ENCODE measurements around the gene FANCC. TPM values are rescaled to one million over a fixed set of nuclear protein-coding genes. Genes with fewer than 3 reads are reported as not detected.

The FANCC gene
- total and polyA plus RNA-seq, 2 of the 8 experiments (the other 6 are each of a cell fraction or from before 2014, with no cell fraction given): 7.8 to 15.2 TPM

DNA sequence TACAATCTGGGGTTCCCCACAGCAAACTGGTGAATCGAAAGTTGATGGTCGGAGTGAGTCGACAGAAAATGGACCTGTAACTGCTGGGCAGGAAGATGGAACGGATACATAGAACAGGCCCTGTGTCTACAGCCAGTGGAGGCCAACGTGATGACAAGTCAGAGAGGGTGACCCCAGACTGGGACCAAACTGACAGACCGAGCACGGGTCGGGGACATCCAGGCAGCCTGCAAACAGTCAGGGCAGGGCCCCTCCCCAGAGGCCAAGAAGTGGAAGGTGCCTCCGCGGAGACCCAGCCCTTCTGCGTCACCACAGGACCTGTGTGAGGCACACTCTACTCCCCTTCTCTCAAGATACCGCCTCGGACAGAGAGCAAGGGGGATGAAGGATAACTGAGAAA, 25.1 kb upstream of the FANCC start:
- Histone ChIP-seq H2BK20ac (ENCODE audit: low read length) (no peak overlapping the region), H3K4ac (replicated peaks; ENCODE audit: insufficient read length, low read depth, low read length) (no peak overlapping the region), H3K4me1 (replicated peaks in 1 of 4; ENCODE audit: control insufficient read depth in 3 of 4, insufficient read depth in 4 of 4, low read length in 3 of 4) (no peaks in the 10 kb centered on the region), H2BK15ac (ENCODE audit: low read length) (no peak overlapping the region), H3K56ac (replicated peaks; ENCODE audit: insufficient read length, low read depth, low read length) (no peak overlapping the region), H3K27ac (ENCODE audit: low read depth, low read length) (no peak overlapping the region), H4K8ac (ENCODE audit: extremely low read depth, insufficient read depth, low read length) (no peak overlapping the region), H2AK5ac (ENCODE audit: low read depth, low read length) (no peak overlapping the region), H3K36me3 (ENCODE audit: control insufficient read depth in 2 of 4, insufficient read depth in 4 of 4, low read length in 3 of 4) (no peaks in the 10 kb centered on the region), H4K5ac (ENCODE audit: insufficient read length, low read depth, low read length) (no peak overlapping the region), H3K23me2 (ENCODE audit: low read depth, low read length) (no peaks in the 10 kb centered on the region), H2AFZ (ENCODE audit: low read length) (no peak overlapping the region), H4K91ac (replicated peaks; ENCODE audit: insufficient read length, low read length) (no peak overlapping the region), H3K18ac (ENCODE audit: extremely low read depth, low read length) (no peak overlapping the region), H3K23ac (ENCODE audit: insufficient read length) (no peak overlapping the region), H3K27me3 (replicated peaks in 1 of 4; ENCODE audit: control insufficient read depth in 3 of 4, extremely low read depth in 1 of 4, insufficient read depth in 3 of 4, low read length in 3 of 4) (no peaks in the 10 kb centered on the region), H2BK120ac (replicated peaks; ENCODE audit: low read depth, low read length) (no peak overlapping the region), H3K4me2 (ENCODE audit: insufficient read depth in 1 of 2, low read depth in 2 of 2, low read length in 2 of 2) (no peak overlapping the region), H3K4me3 (ENCODE audit: extremely low read depth in 1 of 4, insufficient read depth in 2 of 4, low read depth in 3 of 4, low read length in 4 of 4) (no peak overlapping the region), H4K20me1 (replicated peaks in 1 of 2; ENCODE audit: control insufficient read depth in 1 of 2, insufficient read depth in 2 of 2, low read length in 2 of 2) (no peaks in the 10 kb centered on the region), H3K79me2 (ENCODE audit: control insufficient read depth in 1 of 2, insufficient read depth in 2 of 2, low read length in 2 of 2) (no peaks in the 10 kb centered on the region), H2BK12ac (ENCODE audit: low read depth, low read length) (no peak overlapping the region), H2BK5ac (ENCODE audit: low read depth, low read length) (no peak overlapping the region), H3K9me3 (ENCODE audit: insufficient read depth in 2 of 2, low read depth in 1 of 2, low read length in 1 of 2) (no peaks in the 10 kb centered on the region), H3K79me1 (ENCODE audit: low read depth, low read length) (no peaks in the 10 kb centered on the region), H3K9ac (replicated peaks in 1 of 4; ENCODE audit: extremely low read depth in 1 of 4, low read depth in 3 of 4, low read length in 3 of 4) (no peak overlapping the region), H3K14ac (ENCODE audit: insufficient read length) (no peak overlapping the region)
- no peak for FAIRE-seq
- no peak for DNase-seq (ENCODE audit: low read depth in 1 of 2, low spot score in 2 of 2)
- TF ChIP-seq SP1 (IDR thresholded peaks at IDR 0.05; ENCODE audit: low read depth, low read length) (no peak), SUZ12 (IDR thresholded peaks at IDR 0.05; ENCODE audit: low read length) (no peak), TBP (IDR thresholded peaks at IDR 0.05; ENCODE audit: low read depth, low read length) (no peak)
- 83% methylated on average over 13 of the region's 13 CpGs; no CpG with 5 or more reads in 1 of the 2 experiments for WGBS, 2 experiments (ENCODE audit: extremely low coverage in 1 of 2, insufficient coverage in 1 of 2, insufficient read length in 1 of 2, insufficient replicate concordance in 2 of 2, low coverage in 1 of 2, low lambda C conversion rate in 2 of 2, missing lambda C conversion rate in 1 of 2)
- ChIA-PET POLR2A (ENCODE audit: partially characterized antibody) (no interaction called here), CTCF (ENCODE audit: partially characterized antibody) (interaction anchor here (0.6 to 1.8 kb wide), 3 partner anchors 10 to 305 kb away, joined by 3 to 9 read pairs (median 3); no protein-coding TSS in a partner anchor)
